HG03280 (cell line): ENCODE data around the gene TSTD1.
"Not testable (repeated sequence)": the region's sequence is repeated elsewhere in the genome, so short reads cannot be mapped to it uniquely, and the experiment has no call there.

Experiments used
- ATAC-seq: cut with Tn5 transposase; IDR thresholded peaks from one replicate; pipeline ENCODE4 v1.9.1; 2021; ENCODE audit warnings: mild to moderate bottlenecking, moderate library complexity; ENCODE audit not compliant: unreplicated experiment

The TSTD1 gene

GRCh38 chr1:161012420-161012819 lies 26.3 kb downstream of the TSTD1 start:
- ATAC-seq = no peak

GRCh38 chr1:161009602-161010211 lies 29.1 kb downstream of the TSTD1 start:
- no peak for ATAC-seq

- no peak for ATAC-seq
Observed at GRCh38 chr1:161008869-161009510, 29.8 kb downstream of the TSTD1 start.

DNA sequence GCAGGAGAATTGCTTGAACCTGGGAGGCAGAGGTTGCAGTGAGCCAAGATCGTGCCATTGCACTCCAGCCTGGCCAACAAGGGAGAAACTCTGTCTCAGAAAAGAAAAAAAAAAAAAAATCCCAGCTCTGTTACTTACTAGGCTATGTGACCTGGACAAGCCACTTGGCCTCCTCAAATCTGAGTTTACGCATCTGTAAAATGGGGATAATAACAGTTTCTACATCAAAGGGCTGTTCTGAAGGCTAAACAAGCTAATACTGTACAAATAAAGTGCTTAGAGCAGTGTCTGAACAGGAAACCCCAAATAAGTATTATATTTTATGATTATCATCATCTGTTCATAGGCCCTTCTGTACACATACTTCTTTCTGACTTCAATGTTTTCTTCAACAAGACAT lies 31.4 kb downstream of the TSTD1 start:
- no peak for ATAC-seq

GRCh38 chr1:161006563-161006962 lies 32.2 kb downstream of the TSTD1 start:
- no peak for ATAC-seq

DNA sequence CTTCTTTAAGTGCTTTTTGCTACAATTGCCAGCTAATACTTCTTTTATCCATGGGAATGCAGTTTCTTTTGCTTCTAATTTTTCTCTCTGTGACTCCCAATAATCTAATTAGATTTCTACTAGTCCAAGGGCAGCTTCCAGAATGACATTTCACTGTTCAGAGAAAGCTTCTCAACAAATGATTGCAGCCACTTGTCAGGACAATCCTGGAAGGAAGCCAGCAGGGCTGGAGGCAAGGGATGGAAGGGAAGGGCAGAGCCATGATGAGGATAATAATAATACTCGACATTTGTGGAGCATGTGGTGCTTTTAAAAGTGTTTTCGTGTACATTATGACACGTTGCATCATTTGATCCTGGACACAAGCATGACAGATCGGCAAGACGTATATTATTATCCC lies 37.2 kb downstream of the TSTD1 start:
- ATAC-seq = no peak

DNA sequence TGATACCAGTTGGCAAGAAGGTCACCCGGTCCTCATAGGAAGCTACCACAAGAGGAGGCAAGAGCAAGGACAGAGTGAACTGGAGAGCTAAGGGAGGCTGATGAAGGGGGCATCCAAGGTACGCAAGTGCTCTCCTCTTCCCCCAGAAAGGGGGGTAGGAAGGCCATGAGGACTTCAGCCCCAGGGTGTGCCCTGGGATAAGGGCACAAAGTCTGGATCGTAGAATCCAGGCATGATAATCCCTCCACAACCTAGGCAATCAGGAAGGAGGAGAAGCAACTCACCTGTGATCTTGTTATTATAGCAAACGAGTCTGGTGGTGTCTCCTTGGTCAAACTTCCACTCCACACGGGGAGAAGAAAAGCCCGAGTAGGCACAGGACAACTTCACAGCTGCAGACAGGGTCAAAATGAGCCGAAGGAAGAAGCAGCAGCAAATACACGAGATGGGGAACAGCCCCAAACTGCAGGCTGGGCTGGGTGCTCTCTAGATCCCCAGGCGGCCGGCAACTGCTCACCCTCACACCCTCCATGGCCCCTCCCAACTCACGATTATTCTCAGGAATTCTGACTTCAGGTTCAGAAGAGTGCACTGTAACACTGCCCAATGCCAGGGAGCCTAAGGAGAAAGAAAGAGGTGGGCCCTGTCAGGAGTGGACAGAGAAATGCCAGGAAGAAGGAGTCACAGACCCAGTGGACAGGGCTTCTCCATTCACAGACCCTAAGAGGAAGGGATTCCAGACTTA lies 37.9 kb downstream of the TSTD1 start:
- ATAC-seq = no peak

DNA sequence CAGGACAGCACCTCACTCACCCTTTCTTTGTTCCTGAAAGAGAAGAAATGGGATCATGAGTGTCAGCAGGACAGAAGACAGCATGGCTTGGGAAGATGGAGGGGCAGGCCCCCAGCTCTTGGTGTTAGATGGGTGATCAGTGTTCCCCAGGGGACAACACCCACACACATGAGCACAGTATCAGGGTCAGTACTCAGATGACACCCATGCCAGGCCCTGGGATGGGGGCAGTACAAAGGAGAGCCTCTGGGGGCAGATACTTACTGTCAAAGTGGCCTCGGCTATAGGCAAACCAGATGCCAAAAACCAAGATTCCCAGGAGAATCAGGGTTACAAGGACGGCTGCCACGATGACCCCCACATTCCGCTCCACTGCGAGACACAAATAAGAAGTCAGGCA lies 39.4 kb downstream of the TSTD1 start:
- ATAC-seq = no peak

DNA sequence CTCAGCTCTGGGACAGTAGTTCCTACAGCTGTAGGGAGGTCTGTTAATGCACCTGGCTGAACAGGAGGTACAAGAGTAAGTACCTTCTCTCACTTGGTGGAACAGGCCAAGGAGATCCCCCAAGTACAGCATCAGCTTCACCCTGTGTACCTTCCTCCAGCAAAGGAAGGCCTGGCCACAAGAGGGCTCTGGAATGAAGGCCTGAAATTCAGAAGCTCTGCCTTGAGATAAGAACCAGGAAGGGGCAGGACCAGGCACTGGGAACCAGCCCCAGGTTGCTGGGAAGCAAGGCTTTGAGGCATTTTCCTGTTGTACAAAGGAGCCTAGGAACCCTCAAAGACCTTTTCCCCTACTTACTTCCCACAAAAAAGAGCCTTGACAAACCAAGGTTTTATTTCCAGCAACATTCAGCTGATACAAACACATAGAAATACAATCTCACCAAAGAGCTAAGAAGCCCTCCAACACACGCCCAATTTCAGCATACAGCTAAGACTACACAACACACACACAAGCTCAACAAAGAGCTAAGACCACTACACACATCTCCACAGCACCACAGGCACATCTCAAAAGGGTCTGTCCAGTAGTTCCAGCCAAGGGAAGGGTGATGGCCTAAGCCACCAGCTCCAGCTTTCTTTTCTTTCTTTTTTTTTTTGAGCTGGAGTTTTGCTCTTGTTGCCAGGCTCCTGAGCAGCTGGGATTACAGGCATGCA lies 41.3 kb downstream of the TSTD1 start:
- ATAC-seq = no peak

DNA sequence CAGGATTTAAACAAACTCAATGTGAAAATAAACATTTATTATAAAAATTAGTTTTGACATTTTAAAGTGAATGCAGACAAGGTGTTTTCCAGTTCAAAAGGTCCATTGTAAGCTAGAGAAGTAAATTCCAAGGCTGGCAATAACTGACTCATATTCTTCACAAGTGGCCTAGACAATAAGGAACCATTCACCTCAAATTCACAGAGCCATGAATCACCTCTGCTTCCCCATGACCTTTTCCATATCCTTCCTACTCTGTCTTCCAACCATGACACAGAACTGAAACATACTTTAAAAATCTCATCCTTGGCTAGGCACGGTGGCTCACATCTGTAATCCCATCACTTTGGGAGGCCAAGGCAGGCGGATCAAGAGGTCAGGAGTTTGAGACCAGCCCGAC lies 42.6 kb downstream of the TSTD1 start:
- no peak for ATAC-seq

DNA sequence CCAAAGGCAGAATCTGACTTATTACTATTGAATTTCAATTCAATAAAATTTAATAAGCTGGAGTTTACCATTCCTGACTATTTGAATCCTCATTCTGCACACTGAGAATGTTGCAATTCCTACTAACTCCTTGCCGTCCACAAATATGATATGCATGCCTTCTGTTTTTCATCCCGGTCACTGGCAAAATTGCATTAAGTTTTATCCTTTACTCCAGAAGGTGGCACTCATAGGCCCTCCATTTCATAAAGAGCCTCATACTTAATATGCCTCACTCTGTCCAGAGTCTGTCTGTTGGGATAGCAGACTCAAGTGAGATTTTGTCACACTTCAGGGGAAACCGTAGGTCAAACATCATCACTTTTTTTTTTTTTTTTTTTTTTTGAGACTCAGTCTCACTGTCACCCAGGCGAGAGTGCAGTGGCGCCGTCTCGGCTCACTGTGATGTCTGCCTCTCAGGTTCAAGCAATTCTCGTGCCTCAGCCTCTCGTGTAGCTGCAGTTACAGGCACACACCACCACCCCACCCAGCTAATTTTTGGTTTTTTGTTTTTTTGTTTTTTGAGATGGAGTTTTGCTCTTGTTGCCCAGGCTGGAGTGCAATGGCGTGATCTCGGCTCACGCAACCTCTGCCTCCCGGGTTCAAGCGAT lies 45.1 kb downstream of the TSTD1 start:
- no peak for ATAC-seq

GRCh38 chr1:160992036-160992435 lies 46.7 kb downstream of the TSTD1 start:
- not testable (repeated sequence) for ATAC-seq
